GM21447 (cell line): ENCODE results near the gene DDX17.
"Not testable (repeated sequence)": the region's sequence is repeated elsewhere in the genome, so short reads cannot be mapped to it uniquely, and the experiment has no call there.

Experiments used
- ATAC-seq: cut with Tn5 transposase; IDR thresholded peaks from one replicate; pipeline ENCODE4 v1.9.1; 2021; ENCODE audit not compliant: unreplicated experiment

DDX17 gene

GRCh38 chr22:38494498-38494897 lies 11.6 kb downstream of the DDX17 start:
- no peak for ATAC-seq

- no peak for ATAC-seq
These were observed 14.3 kb downstream of the DDX17 start for GRCh38 chr22:38491707-38492348.

- no peak for ATAC-seq
These were observed 15.2 kb downstream of the DDX17 start for GRCh38 chr22:38490915-38491314.

GRCh38 chr22:38490475-38490874 lies 15.6 kb downstream of the DDX17 start:
- no peak for ATAC-seq

- no peak for ATAC-seq
These were observed 16.5 kb downstream of the DDX17 start for GRCh38 chr22:38489561-38490145.

GRCh38 chr22:38489142-38489541 lies 17.0 kb downstream of the DDX17 start:
- ATAC-seq, result no peak

- ATAC-seq, result no peak
These were observed 18.2 kb downstream of the DDX17 start for GRCh38 chr22:38487946-38488345.

- ATAC-seq, result no peak
These were observed 20.3 kb downstream of the DDX17 start for GRCh38 chr22:38485783-38486182.

GRCh38 chr22:38484244-38484643 lies 21.9 kb downstream of the DDX17 start:
- no peak for ATAC-seq

- no peak for ATAC-seq
These were observed 23.3 kb downstream of the DDX17 start for GRCh38 chr22:38482662-38483308.

GRCh38 chr22:38481871-38482332 lies 24.2 kb downstream of the DDX17 start:
- ATAC-seq, result no peak

GRCh38 chr22:38481162-38481870 lies 24.8 kb downstream of the DDX17 start:
- no peak for ATAC-seq

GRCh38 chr22:38479096-38479837 lies 26.8 kb downstream of the DDX17 start:
- no peak for ATAC-seq

- ATAC-seq, result no peak
These were observed 28.5 kb downstream of the DDX17 start for GRCh38 chr22:38477585-38477984.

- no peak for ATAC-seq
These were observed 32.0 kb downstream of the DDX17 start for GRCh38 chr22:38474003-38474607.

GRCh38 chr22:38471237-38471636 lies 34.9 kb downstream of the DDX17 start:
- ATAC-seq, result no peak

GRCh38 chr22:38470179-38470578 lies 35.9 kb downstream of the DDX17 start:
- not testable (repeated sequence) for ATAC-seq

- ATAC-seq, result no peak
These were observed 36.8 kb downstream of the DDX17 start for GRCh38 chr22:38469306-38469781.

GRCh38 chr22:38468443-38469305 lies 37.4 kb downstream of the DDX17 start:
- no peak for ATAC-seq
